M059J (cell line): Measurements from ENCODE around the gene RGL3. TPM values are rescaled to one million over a fixed set of nuclear protein-coding genes. Genes with fewer than 3 reads are reported as not detected.
"Not testable (repeated sequence)": the region's sequence is repeated elsewhere in the genome, so short reads cannot be mapped to it uniquely, and the experiment has no call there.

ENCODE experiments used
- DNase-seq: peaks from one replicate; pipeline ENCODE4 v3.0.0-alpha.2; 2012; ENCODE audit warnings: low read depth
- total RNA-seq: library from RNA; depleted of rRNA; stranded (reverse); fragments of >200 nt; shearing (Covaris generic); gene quantifications from 2 replicates; pipeline ENCODE4 v1.2.3, GENCODE V29; 2014

RGL3 gene
- total RNA-seq, 1 experiment from 2014 or later: 3.7 TPM

GRCh38 chr19:11383706-11384048 lies 35.4 kb downstream of the RGL3 start:
- DNase-seq: no peak

GRCh38 chr19:11382898-11383705 lies 36.0 kb downstream of the RGL3 start:
- DNase-seq: peak; percentile 36

GRCh38 chr19:11380653-11381537 lies 38.2 kb downstream of the RGL3 start:
- peak; percentile 99 for DNase-seq

- DNase-seq: no peak
These were observed 39.2 kb downstream of the RGL3 start for GRCh38 chr19:11379857-11380350.

- not testable (repeated sequence) for DNase-seq
These were observed 39.8 kb downstream of the RGL3 start for GRCh38 chr19:11379269-11379845.

GRCh38 chr19:11378319-11379189 lies 40.6 kb downstream of the RGL3 start:
- peak; percentile 89 for DNase-seq

- DNase-seq: peak; percentile 68
These were observed 41.4 kb downstream of the RGL3 start for GRCh38 chr19:11377756-11378155.

GRCh38 chr19:11377237-11377636 lies 41.9 kb downstream of the RGL3 start:
- DNase-seq: peak; percentile 96

GRCh38 chr19:11375143-11375948 lies 43.8 kb downstream of the RGL3 start:
- peak; percentile 32 for DNase-seq

- peak; percentile 99 for DNase-seq
These were observed 44.5 kb downstream of the RGL3 start, which contains the start of gene SWSAP1 for GRCh38 chr19:11374433-11375142. Gene SWSAP1, plus strand, starts transcription at chr19:11374666. Its CDS starts 15 bp downstream, at chr19:11374681.

- DNase-seq: no peak
These were observed 45.2 kb downstream of the RGL3 start for GRCh38 chr19:11373885-11374432.

GRCh38 chr19:11373166-11373884 lies 45.8 kb downstream of the RGL3 start:
- DNase-seq: peak; percentile 73

GRCh38 chr19:11370744-11371143 lies 48.4 kb downstream of the RGL3 start:
- no peak for DNase-seq

- no peak for DNase-seq
These were observed 51.6 kb downstream of the RGL3 start for GRCh38 chr19:11367528-11367927.

GRCh38 chr19:11365557-11366117 lies 53.5 kb downstream of the RGL3 start:
- no peak for DNase-seq

- no peak for DNase-seq
These were observed 54.2 kb downstream of the RGL3 start for GRCh38 chr19:11364935-11365334.

GRCh38 chr19:11364296-11364904 lies 54.7 kb downstream of the RGL3 start:
- no peak for DNase-seq

- no peak for DNase-seq
These were observed 55.2 kb downstream of the RGL3 start for GRCh38 chr19:11363881-11364280.
